ENCODE measurements around the gene ADCYAP1R1. TPM values are rescaled to one million over a fixed set of nuclear protein-coding genes. Genes with fewer than 3 reads are reported as not detected.

Gene ADCYAP1R1
- total and polyA plus RNA-seq, 3 experiments from 2014 or later: not detected

DNA sequence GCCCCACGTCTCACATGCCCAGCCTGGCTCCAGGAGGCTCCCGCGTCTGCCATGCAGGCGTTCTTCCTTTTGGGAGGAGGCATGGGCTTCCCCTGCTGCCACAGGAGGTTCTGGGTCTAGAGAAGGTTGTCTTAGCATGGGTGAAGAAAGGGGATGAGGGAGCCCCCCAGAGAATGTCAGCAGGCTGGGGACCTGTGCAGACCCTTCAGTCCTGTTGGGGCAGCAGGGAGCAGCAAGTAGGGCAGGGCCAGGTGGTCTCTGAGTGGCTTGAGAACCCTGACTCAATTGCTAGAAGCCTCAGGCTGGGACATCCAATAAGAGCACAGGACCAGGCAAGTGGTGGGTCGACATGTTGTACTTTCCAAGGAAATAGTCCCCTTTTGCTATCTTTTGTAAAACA, 34.4 kb upstream of the ADCYAP1R1 start:
- Histone ChIP-seq H3K9me3 (ENCODE audit: low read length) (no peaks in the 10 kb centered on the region), H3K4me1 (ENCODE audit: insufficient read depth, low read length) (no peaks in the 10 kb centered on the region), H3K27me3 (ENCODE audit: insufficient read depth, low read length, poor library complexity, severe bottlenecking) (no peaks in the 10 kb centered on the region), H3K27ac (ENCODE audit: low read depth, low read length) (no peak overlapping the region), H3K4me3 (ENCODE audit: low read length) (no peak overlapping the region), H3K36me3 (ENCODE audit: insufficient read depth, low read length) (no peaks in the 10 kb centered on the region)
- H3K36me3 Mint-ChIP-seq: no peaks in the 10 kb centered on the region
- H3K27ac Mint-ChIP-seq: peak overlapping the region in 3 of 8 donors; percentile 9 to 45 (median 29)
- no peak overlapping the region for H3K4me3 Mint-ChIP-seq
- H3K9me3 Mint-ChIP-seq: peaks cover 0 to 4% (median 0%) of the 10 kb centered on the region in 5 donors
- ChIA-PET CTCF (no interaction called here), POLR2A (no interaction called here)
- peaks cover 5 to 27% of the 10 kb centered on the region in 2 donors for H3K27me3 Mint-ChIP-seq
- no peak for DNase-seq
- H3K4me1 Mint-ChIP-seq: peaks cover 15 to 53% (median 27%) of the 10 kb centered on the region in 3 donors

GRCh38 chr7:31019509-31019908, 32.6 kb upstream of the ADCYAP1R1 start:
- H3K27ac Mint-ChIP-seq: peak overlapping the region in 2 of 8 donors; percentile 22 to 81
- CTCF ChIA-PET: no interaction called here

DNA sequence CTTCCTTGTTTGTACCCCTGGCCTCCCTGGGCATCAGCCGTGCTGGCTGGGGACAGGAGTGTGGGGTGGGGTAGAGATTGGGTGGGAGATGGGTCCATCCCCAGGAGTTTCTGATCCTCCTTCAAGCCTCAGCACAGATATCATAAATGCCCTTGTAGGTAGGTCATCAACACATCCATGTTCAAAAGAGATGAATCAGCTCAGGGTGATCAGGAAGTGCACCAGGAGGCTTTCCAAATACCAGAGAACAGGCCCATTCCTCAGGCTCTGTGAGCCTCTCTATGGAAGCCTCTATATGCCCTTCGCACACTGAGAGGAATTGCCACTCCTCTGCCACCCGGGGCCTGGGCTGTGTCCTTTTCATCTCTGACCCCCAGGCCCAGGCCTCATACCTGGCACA, 31.9 kb upstream of the ADCYAP1R1 start:
- CTCF ChIA-PET: no interaction called here
- peak overlapping the region in 2 of 8 donors; percentile 43 to 81 for H3K27ac Mint-ChIP-seq

More at GRCh38 chr7:31019509-31019908, 32.6 kb upstream of the ADCYAP1R1 start:
- peaks cover 30 to 69% (median 43%) of the 10 kb centered on the region in 3 donors for H3K4me1 Mint-ChIP-seq
- no peak for DNase-seq
- Histone ChIP-seq H3K27ac (ENCODE audit: low read depth, low read length) (no peak overlapping the region), H3K9me3 (ENCODE audit: low read length) (no peaks in the 10 kb centered on the region), H3K36me3 (ENCODE audit: insufficient read depth, low read length) (no peaks in the 10 kb centered on the region), H3K27me3 (ENCODE audit: insufficient read depth, low read length, poor library complexity, severe bottlenecking) (no peaks in the 10 kb centered on the region), H3K4me3 (ENCODE audit: low read length) (no peak overlapping the region), H3K4me1 (ENCODE audit: insufficient read depth, low read length) (peaks cover 9% of the 10 kb centered on the region)
- H3K36me3 Mint-ChIP-seq: no peaks in the 10 kb centered on the region
- no peak overlapping the region for H3K4me3 Mint-ChIP-seq
- peaks cover 5 to 19% of the 10 kb centered on the region in 2 donors for H3K27me3 Mint-ChIP-seq
- peaks cover 0 to 4% (median 0%) of the 10 kb centered on the region in 5 donors for H3K9me3 Mint-ChIP-seq
- POLR2A ChIA-PET: no interaction called here

DNA sequence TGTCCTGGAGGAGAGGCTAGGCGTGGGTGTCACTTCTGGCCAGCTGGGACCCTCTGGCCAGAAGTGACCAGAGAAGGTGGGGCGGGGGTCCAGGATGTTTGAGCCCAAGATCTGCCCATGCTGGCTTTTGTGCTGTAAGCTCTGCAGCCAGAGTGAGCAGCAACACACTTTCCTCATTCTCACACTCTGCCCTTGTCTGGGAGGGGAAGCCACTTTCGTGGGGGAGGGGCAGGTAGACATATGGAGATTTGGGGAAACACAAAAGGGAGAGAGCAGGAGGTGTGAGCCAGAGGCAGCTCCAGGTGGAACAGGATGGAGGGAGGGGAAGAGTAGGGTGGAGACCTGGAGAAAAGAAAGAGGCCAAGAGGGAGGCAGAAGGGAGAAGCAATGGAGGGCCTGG, 31.5 kb upstream of the ADCYAP1R1 start:
- Mint-ChIP-seq H3K36me3 (no peaks in the 10 kb centered on the region), H3K27me3 (peaks cover 2 to 12% of the 10 kb centered on the region in 2 donors), H3K4me3 (peak overlapping the region in 1 of 7 donors; percentile 61), H3K4me1 (peaks cover 35 to 78% (median 52%) of the 10 kb centered on the region in 3 donors), H3K27ac (peak overlapping the region in 2 of 8 donors; percentile 1 to 59), H3K9me3 (peaks cover 0 to 6% (median 0%) of the 10 kb centered on the region in 5 donors)
- CTCF ChIA-PET: no interaction called here
- no peaks in the 10 kb centered on the region for H3K27me3 ChIP-seq (ENCODE audit: insufficient read depth, low read length, poor library complexity, severe bottlenecking)
- no peaks in the 10 kb centered on the region for H3K36me3 ChIP-seq (ENCODE audit: insufficient read depth, low read length)
- no peak overlapping the region for H3K4me3 ChIP-seq (ENCODE audit: low read length)
- H3K27ac ChIP-seq (ENCODE audit: low read depth, low read length): no peak overlapping the region
- POLR2A ChIA-PET: no interaction called here
- DNase-seq: no peak
- H3K4me1 ChIP-seq (ENCODE audit: insufficient read depth, low read length): peaks cover 9% of the 10 kb centered on the region
- H3K9me3 ChIP-seq (ENCODE audit: low read length): no peaks in the 10 kb centered on the region

More for the DNA sequence above, 31.9 kb upstream of the ADCYAP1R1 start:
- Histone ChIP-seq H3K4me3 (ENCODE audit: low read length) (no peak overlapping the region), H3K9me3 (ENCODE audit: low read length) (no peaks in the 10 kb centered on the region), H3K27me3 (ENCODE audit: insufficient read depth, low read length, poor library complexity, severe bottlenecking) (no peaks in the 10 kb centered on the region), H3K27ac (ENCODE audit: low read depth, low read length) (no peak overlapping the region), H3K4me1 (ENCODE audit: insufficient read depth, low read length) (peaks cover 9% of the 10 kb centered on the region), H3K36me3 (ENCODE audit: insufficient read depth, low read length) (no peaks in the 10 kb centered on the region)
- H3K36me3 Mint-ChIP-seq: no peaks in the 10 kb centered on the region
- POLR2A ChIA-PET: no interaction called here
- peaks cover 3 to 16% of the 10 kb centered on the region in 2 donors for H3K27me3 Mint-ChIP-seq
- no peak for DNase-seq
- H3K4me1 Mint-ChIP-seq: peaks cover 35 to 76% (median 49%) of the 10 kb centered on the region in 3 donors
- H3K9me3 Mint-ChIP-seq: peaks cover 0 to 6% (median 0%) of the 10 kb centered on the region in 5 donors
- no peak overlapping the region for H3K4me3 Mint-ChIP-seq

DNA sequence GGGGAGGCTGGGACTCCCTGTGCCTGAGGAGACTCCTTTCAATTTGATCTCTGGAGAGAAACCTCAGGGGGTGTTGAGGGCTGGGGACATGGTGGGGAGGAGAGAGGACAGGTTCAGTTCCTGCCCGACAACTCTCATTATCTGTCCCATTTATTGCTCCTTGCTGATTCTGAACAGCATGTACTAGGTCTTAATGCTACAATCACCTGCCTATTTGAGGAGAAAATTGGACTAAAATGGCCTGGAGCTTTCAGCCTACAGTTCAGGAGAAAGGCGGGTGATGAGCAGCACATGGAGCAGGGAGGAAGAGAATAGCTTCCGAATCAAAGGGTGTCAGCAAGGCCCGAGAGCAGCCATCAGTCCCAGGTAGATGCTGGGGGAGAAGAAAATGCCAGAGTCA, 30.0 kb upstream of the ADCYAP1R1 start:
- Mint-ChIP-seq H3K4me3 (no peak overlapping the region), H3K9me3 (peaks cover 0 to 6% (median 0%) of the 10 kb centered on the region in 5 donors), H3K27ac (peak overlapping the region in 1 of 8 donors; percentile 60), H3K27me3 (peaks cover 0 to 3% of the 10 kb centered on the region in 2 donors), H3K4me1 (peaks cover 40 to 85% (median 57%) of the 10 kb centered on the region in 3 donors), H3K36me3 (no peaks in the 10 kb centered on the region)
- Histone ChIP-seq H3K27me3 (ENCODE audit: insufficient read depth, low read length, poor library complexity, severe bottlenecking) (no peaks in the 10 kb centered on the region), H3K4me1 (ENCODE audit: insufficient read depth, low read length) (peaks cover 9% of the 10 kb centered on the region), H3K4me3 (ENCODE audit: low read length) (no peak overlapping the region), H3K27ac (ENCODE audit: low read depth, low read length) (no peak overlapping the region), H3K9me3 (ENCODE audit: low read length) (no peaks in the 10 kb centered on the region), H3K36me3 (ENCODE audit: insufficient read depth, low read length) (no peaks in the 10 kb centered on the region)
- CTCF ChIA-PET: no interaction called here
- POLR2A ChIA-PET: no interaction called here
- DNase-seq: no peak

GRCh38 chr7:31022726-31023125, 29.4 kb upstream of the ADCYAP1R1 start:
- Mint-ChIP-seq H3K4me3 (no peak overlapping the region), H3K27ac (peak overlapping the region in 3 of 8 donors; percentile 6 to 80 (median 59)), H3K9me3 (peaks cover 0 to 6% (median 0%) of the 10 kb centered on the region in 5 donors), H3K4me1 (peaks cover 40 to 80% (median 57%) of the 10 kb centered on the region in 3 donors), H3K36me3 (no peaks in the 10 kb centered on the region), H3K27me3 (peaks cover 0 to 3% of the 10 kb centered on the region in 2 donors)
- Histone ChIP-seq H3K4me3 (ENCODE audit: low read length) (no peak overlapping the region), H3K9me3 (ENCODE audit: low read length) (no peaks in the 10 kb centered on the region), H3K27me3 (ENCODE audit: insufficient read depth, low read length, poor library complexity, severe bottlenecking) (no peaks in the 10 kb centered on the region), H3K36me3 (ENCODE audit: insufficient read depth, low read length) (no peaks in the 10 kb centered on the region), H3K27ac (ENCODE audit: low read depth, low read length) (no peak overlapping the region), H3K4me1 (ENCODE audit: insufficient read depth, low read length) (peaks cover 9% of the 10 kb centered on the region)
- ChIA-PET POLR2A (no interaction called here), CTCF (no interaction called here)
- no peak for DNase-seq

DNA sequence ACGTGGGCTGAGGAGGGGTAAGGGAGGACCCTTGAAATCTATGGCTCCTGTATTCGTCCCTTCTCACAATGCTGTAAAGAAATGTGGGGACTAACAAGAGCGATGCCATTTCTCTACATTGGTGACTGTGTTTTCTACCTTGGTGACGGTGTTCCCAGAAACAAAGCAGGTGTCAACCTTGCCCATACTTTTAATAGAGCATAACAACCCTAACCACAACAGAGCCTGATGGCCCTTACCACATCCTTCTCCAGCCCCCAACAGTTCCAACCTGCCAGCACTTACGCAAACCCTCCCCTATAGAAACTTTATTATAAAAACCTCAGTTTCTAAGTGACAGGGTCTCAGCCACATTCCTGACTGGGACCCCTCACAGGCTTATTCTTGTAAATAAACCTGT, 28.2 kb upstream of the ADCYAP1R1 start:
- ChIA-PET CTCF (no interaction called here), POLR2A (no interaction called here)
- Histone ChIP-seq H3K36me3 (ENCODE audit: insufficient read depth, low read length) (no peaks in the 10 kb centered on the region), H3K27ac (ENCODE audit: low read depth, low read length) (no peak overlapping the region), H3K9me3 (ENCODE audit: low read length) (no peaks in the 10 kb centered on the region), H3K4me1 (ENCODE audit: insufficient read depth, low read length) (peaks cover 9% of the 10 kb centered on the region), H3K27me3 (ENCODE audit: insufficient read depth, low read length, poor library complexity, severe bottlenecking) (no peaks in the 10 kb centered on the region), H3K4me3 (ENCODE audit: low read length) (no peak overlapping the region)
- peak overlapping the region; percentile 1 to 94 (median 74) for H3K27ac Mint-ChIP-seq
- H3K4me3 Mint-ChIP-seq: peak overlapping the region in 2 of 7 donors; percentile 1 to 20
- peaks cover 2 to 6% of the 10 kb centered on the region in 2 donors for H3K27me3 Mint-ChIP-seq
- H3K4me1 Mint-ChIP-seq: peaks cover 40 to 72% (median 50%) of the 10 kb centered on the region in 3 donors
- peaks cover 0 to 6% (median 0%) of the 10 kb centered on the region in 5 donors for H3K9me3 Mint-ChIP-seq
- peak in 2 of 5 donors; percentile 10 to 50 for DNase-seq
- H3K36me3 Mint-ChIP-seq: no peaks in the 10 kb centered on the region

DNA sequence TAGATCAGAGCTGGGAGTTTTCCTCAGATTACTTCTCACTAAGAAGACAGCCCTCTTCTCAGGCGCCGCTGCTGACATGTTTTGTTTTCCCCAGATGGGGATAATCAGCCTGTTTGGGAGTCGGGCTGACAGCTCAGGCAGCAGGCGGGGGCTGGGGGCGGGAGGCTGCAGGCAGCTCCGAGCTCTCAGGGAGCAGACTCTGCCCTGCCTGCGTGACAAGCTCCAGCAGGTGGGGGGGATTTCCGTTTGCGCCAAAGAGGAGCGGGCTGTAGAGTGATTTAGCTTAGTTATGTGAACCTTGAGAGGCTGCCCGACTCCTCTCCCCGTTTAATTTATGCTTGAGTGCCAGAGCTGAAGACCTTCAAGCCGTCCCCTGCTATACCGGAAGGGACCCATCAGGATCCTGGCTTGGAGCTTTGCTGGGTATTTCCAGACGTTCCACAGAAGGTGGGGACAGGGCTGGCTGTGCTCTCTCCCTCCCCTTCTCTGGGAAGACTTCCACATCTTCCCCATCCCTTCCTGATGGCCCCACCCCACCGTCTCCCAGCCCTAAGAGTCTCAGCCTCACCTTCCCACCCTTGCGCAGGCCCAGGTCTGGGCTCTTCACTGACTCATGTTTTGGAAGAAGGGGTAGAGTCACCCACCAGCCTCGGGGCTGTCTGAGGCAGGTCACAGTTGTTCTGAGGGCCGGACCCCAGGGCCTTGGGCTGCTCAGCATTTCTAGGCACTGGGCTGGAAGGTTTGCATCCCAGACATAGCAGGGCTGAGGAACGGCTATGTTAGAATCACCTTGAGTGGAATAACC, 24.7 kb upstream of the ADCYAP1R1 start:
- H3K27ac Mint-ChIP-seq: no peak overlapping the region
- H3K4me3 Mint-ChIP-seq: peak overlapping the region in 1 of 7 donors; percentile 37
- H3K36me3 Mint-ChIP-seq: no peaks in the 10 kb centered on the region
- POLR2A ChIA-PET: no interaction called here
- no peaks in the 10 kb centered on the region for H3K27me3 ChIP-seq (ENCODE audit: insufficient read depth, low read length, poor library complexity, severe bottlenecking)
- peaks cover 0 to 6% (median 0%) of the 10 kb centered on the region in 5 donors for H3K9me3 Mint-ChIP-seq
- no peak for DNase-seq
- H3K4me3 ChIP-seq (ENCODE audit: low read length): no peak overlapping the region
- H3K36me3 ChIP-seq (ENCODE audit: insufficient read depth, low read length): no peaks in the 10 kb centered on the region
- H3K4me1 ChIP-seq (ENCODE audit: insufficient read depth, low read length): peaks cover 9% of the 10 kb centered on the region
- H3K27me3 Mint-ChIP-seq: peaks cover 5 to 6% of the 10 kb centered on the region in 2 donors
- H3K9me3 ChIP-seq (ENCODE audit: low read length): no peaks in the 10 kb centered on the region
- no peak overlapping the region for H3K27ac ChIP-seq (ENCODE audit: low read depth, low read length)
- H3K4me1 Mint-ChIP-seq: peaks cover 27 to 42% (median 32%) of the 10 kb centered on the region in 3 donors
- CTCF ChIA-PET: interaction anchor here (1.0 kb wide), 1 partner anchor 44 kb away, joined by 3 read pairs; no protein-coding TSS in a partner anchor

Data from CD8-positive, alpha-beta memory T cell (primary cell).